Nephron progenitor cell (in vitro differentiated cells): ENCODE data around the gene AP2S1.
A peak's percentile ranks its signal among the peaks of the same experiment; 100 is the strongest.

ENCODE experiments used
- DNase-seq: peaks from one replicate; pipeline ENCODE4 v3.0.0; 2021
- H3K27ac Mint-ChIP-seq: 2 replicates; pipeline ENCODE4 v1.8.0; 2021; ENCODE audit warnings: mild to moderate bottlenecking, moderate library complexity, mixed read lengths
- H3K27me3 Mint-ChIP-seq: 2 replicates; pipeline ENCODE4 v1.8.0; 2021; ENCODE audit warnings: mild to moderate bottlenecking, low read depth, mixed read lengths; ENCODE audit not compliant: poor library complexity
- H3K36me3 Mint-ChIP-seq: 2 replicates; pipeline ENCODE4 v1.8.0; 2021; ENCODE audit warnings: low read depth, mixed read lengths
- H3K4me1 Mint-ChIP-seq: 2 replicates; pipeline ENCODE4 v1.8.0; 2021; ENCODE audit warnings: mixed read lengths
- H3K4me3 Mint-ChIP-seq: 2 replicates; pipeline ENCODE4 v1.8.0; 2021; ENCODE audit warnings: mild to moderate bottlenecking, moderate library complexity, mixed read lengths
- H3K9me3 Mint-ChIP-seq: 2 replicates; pipeline ENCODE4 v1.8.0; 2021; ENCODE audit warnings: mild to moderate bottlenecking, moderate library complexity, mixed read lengths
- TF ChIP-seq, protein P1 (sequence below): fragments of 200-600 bp; sonication (generic); IDR thresholded peaks from 2 replicates; pipeline ENCODE4 v1.5.0; 2021; ENCODE audit warnings: antibody characterized with exemption

The AP2S1 gene

GRCh38 chr19:46862503-46862834, 11.8 kb upstream of the AP2S1 start:
- Mint-ChIP-seq H3K36me3 (peaks cover 4% of the 10 kb centered on the region), H3K4me1 (peaks cover 17% of the 10 kb centered on the region), H3K27me3 (no peaks in the 10 kb centered on the region), H3K9me3 (peaks cover 4% of the 10 kb centered on the region), H3K4me3 (no peak overlapping the region), H3K27ac (no peak overlapping the region)
- TF ChIP-seq, protein P1, sequence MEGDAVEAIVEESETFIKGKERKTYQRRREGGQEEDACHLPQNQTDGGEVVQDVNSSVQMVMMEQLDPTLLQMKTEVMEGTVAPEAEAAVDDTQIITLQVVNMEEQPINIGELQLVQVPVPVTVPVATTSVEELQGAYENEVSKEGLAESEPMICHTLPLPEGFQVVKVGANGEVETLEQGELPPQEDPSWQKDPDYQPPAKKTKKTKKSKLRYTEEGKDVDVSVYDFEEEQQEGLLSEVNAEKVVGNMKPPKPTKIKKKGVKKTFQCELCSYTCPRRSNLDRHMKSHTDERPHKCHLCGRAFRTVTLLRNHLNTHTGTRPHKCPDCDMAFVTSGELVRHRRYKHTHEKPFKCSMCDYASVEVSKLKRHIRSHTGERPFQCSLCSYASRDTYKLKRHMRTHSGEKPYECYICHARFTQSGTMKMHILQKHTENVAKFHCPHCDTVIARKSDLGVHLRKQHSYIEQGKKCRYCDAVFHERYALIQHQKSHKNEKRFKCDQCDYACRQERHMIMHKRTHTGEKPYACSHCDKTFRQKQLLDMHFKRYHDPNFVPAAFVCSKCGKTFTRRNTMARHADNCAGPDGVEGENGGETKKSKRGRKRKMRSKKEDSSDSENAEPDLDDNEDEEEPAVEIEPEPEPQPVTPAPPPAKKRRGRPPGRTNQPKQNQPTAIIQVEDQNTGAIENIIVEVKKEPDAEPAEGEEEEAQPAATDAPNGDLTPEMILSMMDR = no peak
- DNase-seq = no peak

GRCh38 chr19:46861691-46862502, 11.3 kb upstream of the AP2S1 start:
- Mint-ChIP-seq H3K4me1 (peaks cover 11% of the 10 kb centered on the region), H3K4me3 (no peak overlapping the region)

GRCh38 chr19:46860846-46861690, 10.4 kb upstream of the AP2S1 start, which contains the start of gene ARHGAP35:
Gene ARHGAP35 (plus strand): TSS chr19:46860997. CDS start chr19:46918676, 57,679 bp downstream.
- TF ChIP-seq, protein P1 = no peak
- Mint-ChIP-seq H3K9me3 (peaks cover 4% of the 10 kb centered on the region), H3K4me1 (peaks cover 17% of the 10 kb centered on the region), H3K27ac (peak within 1 kb of the TSS; percentile 95), H3K4me3 (peak within 1 kb of the TSS; percentile 85), H3K36me3 (peaks cover 4% of the 10 kb centered on the region), H3K27me3 (peaks cover 2% of the 10 kb centered on the region)
- peak; percentile 81 for DNase-seq

More at GRCh38 chr19:46861691-46862502, 11.3 kb upstream of the AP2S1 start:
- H3K36me3 Mint-ChIP-seq = peaks cover 4% of the 10 kb centered on the region
- no peak overlapping the region for H3K27ac Mint-ChIP-seq
- DNase-seq = peak; percentile 30
- TF ChIP-seq, protein P1 = no peak
- H3K9me3 Mint-ChIP-seq = peaks cover 4% of the 10 kb centered on the region
- no peaks in the 10 kb centered on the region for H3K27me3 Mint-ChIP-seq

GRCh38 chr19:46860125-46860845, 9.6 kb upstream of the AP2S1 start:
- peak overlapping the region; percentile 85 for H3K4me3 Mint-ChIP-seq
- DNase-seq = peak; percentile 96
- peaks cover 4% of the 10 kb centered on the region for H3K36me3 Mint-ChIP-seq
- TF ChIP-seq, protein P1 = no peak
- H3K27ac Mint-ChIP-seq = peak overlapping the region; percentile 95
- peaks cover 4% of the 10 kb centered on the region for H3K9me3 Mint-ChIP-seq
- H3K4me1 Mint-ChIP-seq = peaks cover 19% of the 10 kb centered on the region
- H3K27me3 Mint-ChIP-seq = peaks cover 4% of the 10 kb centered on the region

- DNase-seq = no peak
- H3K27ac Mint-ChIP-seq = peak overlapping the region; percentile 95
- peaks cover 19% of the 10 kb centered on the region for H3K4me1 Mint-ChIP-seq
- TF ChIP-seq, protein P1 = no peak
- peaks cover 4% of the 10 kb centered on the region for H3K27me3 Mint-ChIP-seq
- H3K36me3 Mint-ChIP-seq = peaks cover 4% of the 10 kb centered on the region
- H3K4me3 Mint-ChIP-seq = peak overlapping the region; percentile 85
- peaks cover 4% of the 10 kb centered on the region for H3K9me3 Mint-ChIP-seq
Measured at GRCh38 chr19:46859637-46860124, 9.0 kb upstream of the AP2S1 start.
